HG03097 (cell line): Measurements from ENCODE around the gene ECHDC1.
"Not testable (repeated sequence)": the region's sequence is repeated elsewhere in the genome, so short reads cannot be mapped to it uniquely, and the experiment has no call there.

Source experiments
- ATAC-seq: cut with Tn5 transposase; IDR thresholded peaks from one replicate; pipeline ENCODE4 v1.9.1; 2021; ENCODE audit not compliant: unreplicated experiment, low FRiP score

Gene ECHDC1

DNA sequence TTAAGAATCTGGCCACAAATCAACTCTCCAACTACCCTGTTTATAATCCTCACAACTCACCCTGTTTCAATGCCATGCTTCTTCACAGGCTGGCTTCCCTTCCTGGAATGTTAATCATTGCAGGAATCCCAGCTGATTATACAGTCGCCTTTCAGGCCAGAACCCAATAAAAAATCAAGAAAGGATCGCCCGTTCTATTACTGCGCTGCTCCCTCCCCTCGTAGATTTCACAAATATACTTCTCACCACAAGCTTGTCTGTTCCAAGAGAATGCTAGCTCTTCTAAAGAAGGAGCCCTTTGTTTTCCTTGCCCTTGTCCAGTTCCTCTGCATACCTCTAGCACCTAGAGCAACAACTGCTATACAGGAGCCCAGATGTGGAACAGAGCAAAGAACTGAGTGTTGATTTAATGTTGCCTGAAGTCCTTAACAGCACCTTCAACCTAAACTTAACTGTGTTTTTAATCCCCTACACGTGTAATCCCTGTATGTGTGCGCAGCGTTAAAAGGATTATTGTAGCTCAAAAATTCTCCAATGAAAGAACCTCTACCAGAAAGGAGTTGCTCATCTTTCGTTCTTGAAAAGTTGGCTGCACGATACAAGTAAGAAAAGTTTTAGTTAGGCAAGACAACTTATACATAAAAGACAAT is 988 bp downstream of the ECHDC1 start:
- ATAC-seq: no peak

DNA sequence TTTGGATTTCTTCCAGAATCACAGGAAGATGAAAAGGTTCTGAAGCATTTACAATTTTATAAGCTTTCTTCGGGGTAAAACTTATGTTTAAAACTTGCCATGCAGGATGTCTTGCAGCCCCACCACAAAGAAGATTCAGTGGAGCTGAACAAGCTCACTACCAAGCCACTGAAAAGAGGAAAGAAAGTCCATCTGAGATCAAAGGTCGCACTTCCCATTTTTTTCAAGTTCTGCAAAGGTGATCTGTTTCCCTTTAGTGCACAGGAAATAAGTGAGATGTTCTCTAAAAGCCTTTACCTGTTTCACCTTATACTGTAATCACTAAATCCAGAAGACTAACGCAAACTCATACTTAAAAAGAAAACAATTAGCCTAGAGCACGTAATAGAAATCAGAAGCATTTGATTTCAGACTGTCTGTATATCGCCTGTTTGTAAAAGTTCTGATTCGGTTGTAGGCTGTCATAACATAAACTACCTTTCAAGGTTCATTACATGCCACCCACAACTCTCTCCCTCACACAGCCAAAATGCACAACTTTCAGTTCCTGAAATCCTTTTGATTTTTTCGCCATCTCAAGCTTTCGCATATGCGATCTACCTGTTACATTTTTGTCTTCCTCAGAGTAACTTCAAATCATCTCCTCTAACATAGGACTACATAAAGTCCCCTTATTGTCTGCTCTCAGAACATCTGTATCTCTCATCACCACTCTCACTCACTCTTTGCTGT is 1.8 kb downstream of the ECHDC1 start:
- ATAC-seq: no peak

DNA sequence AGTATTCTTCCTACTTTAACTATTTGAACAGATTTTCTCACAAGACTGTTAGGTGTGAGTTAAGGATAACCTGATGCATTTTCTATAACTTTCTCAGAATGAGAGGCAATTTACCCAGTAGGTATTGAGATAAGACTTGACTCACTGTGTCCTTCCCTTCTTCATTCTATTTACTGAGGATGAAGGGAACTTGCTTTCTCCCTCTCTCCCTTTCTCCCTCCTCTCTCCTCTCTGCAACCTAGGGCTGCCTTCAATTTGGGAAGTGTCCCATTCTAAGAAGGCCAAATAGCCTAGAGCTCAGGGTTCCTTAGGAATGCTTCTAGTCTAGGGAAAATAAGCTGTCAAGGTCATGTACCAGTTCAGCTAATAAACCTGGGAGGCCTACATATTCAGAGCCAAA is 3.2 kb downstream of the ECHDC1 start:
- no peak for ATAC-seq

DNA sequence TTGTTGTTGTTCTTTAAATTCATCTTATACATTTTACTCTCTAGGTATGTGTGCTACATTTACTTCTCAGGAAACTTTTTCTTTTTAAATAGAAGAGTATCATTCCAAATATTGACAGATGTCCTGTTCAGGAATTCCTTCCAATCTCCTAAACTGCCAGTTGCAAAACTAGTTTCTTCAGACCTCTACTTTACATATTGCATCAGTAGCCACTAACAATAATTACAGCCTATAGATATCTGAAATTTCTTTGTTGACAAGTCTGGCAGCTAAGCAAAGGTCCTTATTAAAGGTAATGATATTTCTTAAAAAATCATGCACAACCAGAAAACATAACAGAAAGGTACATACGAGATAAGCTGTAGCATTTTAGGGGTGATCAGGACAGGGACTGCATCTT is 4.5 kb downstream of the ECHDC1 start:
- ATAC-seq: no peak

DNA sequence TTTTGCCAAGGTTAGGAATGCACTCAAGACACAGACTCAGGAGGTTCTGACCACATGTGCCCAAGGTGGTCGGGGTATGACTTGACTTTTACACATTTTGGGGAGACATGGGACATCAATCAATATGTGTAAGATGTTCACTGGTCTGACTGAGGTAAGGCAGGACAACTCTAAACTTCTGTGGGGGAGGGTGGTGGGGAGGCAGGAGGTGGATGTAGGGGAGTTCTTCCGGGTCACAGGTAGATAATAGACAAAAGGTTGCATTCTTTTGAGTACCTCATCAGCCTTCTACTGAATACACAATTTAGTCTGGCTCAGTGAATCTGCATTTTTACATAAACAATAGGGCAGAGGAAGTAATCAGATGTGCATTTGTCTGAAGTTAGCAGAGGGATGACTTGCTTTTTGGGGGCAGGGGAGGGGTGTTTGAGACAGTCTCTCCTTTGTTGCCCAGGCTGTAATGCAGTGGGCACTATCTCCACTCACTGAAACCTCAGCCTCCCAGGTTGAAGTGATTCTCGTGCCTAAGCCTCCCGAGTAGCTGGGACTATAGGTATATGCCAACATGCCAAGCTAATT is 10.9 kb downstream of the ECHDC1 start:
- ATAC-seq: no peak

DNA sequence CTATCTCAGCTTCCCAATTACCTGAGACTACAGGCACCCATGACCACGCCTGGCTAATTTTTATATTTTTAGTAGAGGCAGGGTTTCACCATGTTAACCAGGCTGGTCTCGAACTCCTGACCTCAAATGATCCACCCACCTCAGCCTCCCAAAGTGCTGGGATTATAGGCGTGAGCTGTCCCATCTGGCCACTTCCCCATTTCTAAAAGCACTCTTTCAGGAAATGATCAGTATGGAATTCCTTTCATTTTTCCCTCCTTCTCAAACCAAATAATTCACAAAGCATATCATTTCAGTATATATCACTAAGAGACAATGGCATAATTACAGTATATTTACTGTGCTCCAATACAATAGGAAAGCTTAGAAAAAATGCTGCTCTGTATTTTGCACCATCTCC is 12.2 kb downstream of the ECHDC1 start:
- ATAC-seq: not testable (repeated sequence)

DNA sequence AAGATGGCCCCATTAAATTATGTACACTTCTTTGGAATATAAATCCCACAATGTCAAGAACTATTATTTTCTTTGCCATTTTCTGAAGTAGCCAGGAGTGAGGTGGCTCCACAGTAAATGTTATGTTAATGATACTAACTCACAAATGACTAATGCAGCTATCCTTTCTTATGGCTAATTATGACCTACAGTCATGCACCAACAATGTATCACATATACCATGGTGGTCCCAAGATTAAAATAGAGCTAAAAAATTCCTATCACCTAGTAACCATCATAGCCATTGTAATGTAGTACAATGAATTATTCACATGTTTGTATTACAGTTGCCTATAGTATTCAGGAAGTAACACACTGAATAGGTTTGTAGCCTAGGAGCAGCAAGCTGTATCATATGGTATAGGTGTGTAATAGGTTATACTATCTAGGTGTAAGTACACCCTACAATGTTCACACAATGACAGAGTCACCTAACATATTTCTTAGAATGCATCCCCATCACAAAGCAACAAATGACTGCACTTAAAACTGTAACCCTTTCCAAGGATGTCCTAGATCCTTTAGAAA is 15.3 kb downstream of the ECHDC1 start:
- ATAC-seq: no peak

DNA sequence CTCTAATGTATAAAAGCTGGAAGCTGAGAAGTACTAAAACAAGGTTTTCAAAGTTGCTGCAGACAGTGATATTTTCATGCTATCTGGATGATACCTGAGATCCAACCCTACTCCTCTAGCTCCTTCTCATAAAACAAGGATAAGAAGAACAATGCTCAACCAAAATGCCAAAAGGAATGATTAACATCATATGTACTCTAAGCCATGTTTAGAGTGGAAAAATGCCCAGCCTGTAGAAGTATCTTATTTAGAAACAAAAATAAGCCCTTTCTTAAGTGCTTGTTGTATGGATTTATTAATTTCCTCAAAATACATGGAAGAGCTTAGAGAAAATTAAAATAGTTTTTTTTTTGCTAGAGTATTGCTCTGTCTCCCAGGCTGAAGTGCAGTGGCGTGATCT is 23.7 kb downstream of the ECHDC1 start:
- ATAC-seq: no peak

DNA sequence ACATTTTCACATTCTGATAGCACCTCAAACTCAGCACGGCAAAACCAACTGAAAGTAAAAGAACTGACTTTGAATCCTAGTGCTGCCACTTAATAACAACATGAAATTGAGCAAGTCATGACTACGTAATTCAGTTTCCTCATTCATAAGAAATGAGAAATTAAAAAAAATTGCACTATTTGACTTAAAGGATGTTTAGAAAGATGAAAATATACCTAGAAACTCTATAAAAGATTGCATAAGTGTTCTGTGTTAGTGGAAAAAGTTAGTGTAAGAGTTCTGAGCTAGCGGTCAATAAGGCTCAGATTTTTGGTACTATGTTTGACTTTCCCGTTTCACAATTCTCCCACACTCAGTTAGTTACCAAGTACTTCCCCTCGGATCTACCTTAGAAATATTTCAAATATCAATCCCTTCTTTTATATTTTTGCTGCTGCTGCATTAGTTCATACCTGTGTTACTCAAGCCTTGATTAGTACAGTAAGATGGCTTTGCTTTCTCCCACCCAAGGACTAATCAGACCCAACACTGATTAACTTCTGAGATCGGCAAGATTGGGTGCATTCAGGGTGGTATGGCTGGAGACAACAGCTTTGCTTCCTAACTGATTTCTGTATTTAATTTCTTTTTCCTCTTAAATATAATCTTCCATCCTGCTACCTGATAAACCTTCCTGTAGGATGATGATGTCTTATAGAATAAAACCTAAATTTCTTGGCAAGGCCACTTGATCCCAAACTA is 25.9 kb downstream of the ECHDC1 start:
- no peak for ATAC-seq

DNA sequence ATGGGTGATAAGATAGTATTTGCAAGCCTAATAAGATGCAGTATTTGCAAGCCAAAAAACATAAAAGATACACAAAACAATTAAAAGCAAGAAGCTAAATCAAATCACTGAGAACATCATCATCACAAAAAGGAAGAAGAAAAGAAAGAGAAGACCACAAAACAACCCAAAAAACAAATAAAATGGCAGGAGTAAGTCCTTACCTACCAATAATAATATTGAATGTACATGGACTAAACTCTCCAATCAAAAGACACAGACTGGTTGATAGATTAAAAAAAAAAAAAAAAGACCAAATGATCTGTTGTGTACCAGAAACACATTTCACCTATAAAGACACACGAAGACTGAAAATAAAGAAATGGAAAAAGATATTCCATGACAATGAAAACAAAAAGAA is 37.7 kb downstream of the ECHDC1 start:
- no peak for ATAC-seq

DNA sequence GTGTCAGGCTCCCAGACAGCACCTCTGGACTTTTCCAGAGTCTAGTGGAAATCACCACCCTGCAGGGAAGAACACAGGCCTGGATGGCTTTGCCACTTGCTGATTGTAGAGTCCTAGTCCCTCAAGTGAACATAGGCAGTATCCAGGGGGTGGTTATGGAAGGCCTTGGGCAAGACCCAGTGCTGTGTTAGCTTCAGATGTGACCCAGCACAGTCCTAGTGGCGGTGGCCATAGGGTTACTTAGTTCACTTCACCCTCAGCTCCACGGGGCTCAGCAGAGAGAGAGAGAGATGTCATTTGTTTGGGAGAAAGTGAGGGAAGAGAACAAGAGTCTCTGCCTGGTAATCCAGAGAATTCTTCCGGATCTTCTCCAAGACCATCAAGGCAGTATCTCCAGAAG is 39.5 kb downstream of the ECHDC1 start:
- no peak for ATAC-seq

DNA sequence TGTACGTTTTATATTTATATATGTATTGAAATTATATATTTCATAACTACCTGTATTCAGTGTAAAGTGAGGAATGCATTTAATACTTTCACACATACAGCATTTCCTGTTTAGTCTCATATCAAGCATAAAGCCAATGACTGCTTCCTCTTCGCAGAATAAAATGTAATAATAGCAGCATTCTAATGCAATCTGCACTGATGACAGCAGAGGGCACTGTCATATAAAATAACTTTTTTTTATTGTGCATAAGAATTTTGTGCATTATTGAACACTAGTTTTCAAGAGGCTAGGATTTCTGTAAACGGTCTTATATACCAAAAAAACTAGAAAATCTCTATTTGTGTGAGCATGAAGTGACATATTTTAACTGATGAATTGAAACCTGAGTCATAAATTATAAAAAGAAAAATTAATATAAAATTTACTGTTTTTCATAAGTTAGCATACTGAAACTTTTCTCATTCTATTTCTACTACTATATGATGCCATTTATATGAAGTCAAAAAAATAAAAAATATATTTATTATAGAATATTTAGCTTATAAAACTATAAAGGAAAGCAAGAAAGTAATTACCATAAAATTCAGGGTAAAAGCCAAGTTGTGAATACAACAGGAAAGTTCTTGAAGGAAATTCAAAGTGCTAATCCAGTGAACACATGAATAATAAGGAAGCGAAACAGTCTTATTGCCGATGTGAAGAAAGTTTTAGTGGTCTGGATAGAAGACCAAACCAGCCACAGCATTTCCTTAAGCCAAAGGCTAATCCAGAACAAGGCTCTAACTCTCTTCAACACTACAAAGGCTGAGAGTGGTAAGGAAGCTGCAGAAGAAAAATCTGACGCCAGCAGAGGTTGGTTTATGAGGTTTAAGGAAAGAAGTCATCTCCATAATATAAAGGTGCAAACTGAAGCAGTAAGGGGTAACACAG is 40.4 kb downstream of the ECHDC1 start:
- ATAC-seq: peak; percentile 69

DNA sequence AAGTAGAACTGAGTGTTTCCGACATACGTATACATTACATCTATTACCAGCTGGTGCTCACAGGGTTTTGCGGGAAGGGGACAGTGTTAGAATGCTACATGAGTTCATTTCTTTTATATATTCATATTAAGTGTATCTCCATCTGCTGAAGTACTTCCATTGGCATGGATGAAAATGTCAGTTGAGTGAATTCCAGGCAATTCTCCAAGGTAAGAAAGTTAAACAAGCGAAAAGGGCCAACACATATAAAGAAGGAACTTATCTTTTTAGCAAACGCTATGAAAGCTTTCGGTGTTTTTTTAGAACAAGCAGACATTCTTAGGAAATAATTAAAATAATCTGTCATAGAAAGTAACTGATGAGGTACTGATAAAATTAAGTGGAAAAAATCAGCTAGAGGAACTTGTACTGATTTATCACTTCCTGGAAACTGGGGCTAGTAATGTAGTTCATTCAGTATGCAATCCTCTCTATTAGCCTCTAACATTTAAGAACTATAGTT is 42.2 kb downstream of the ECHDC1 start:
- ATAC-seq: no peak

DNA sequence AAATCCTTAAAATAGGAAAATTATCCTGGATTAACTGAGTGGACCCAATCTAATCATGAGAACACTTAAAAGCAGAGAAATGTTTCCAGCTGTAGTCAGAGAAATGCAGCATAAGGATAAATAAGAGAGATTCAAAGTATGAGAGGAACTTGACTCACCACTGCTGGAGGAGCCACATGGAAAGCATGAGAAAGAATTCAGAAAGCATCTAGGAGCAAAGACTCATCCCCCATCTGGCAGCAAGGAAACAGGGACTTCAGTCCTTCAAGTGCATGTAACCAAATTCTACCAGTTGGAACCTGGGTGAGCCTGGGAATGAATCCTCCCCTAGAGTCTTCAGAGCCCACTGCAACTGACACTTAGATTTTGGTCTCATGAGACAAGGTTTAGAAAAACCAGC is 43.0 kb downstream of the ECHDC1 start:
- no peak for ATAC-seq

DNA sequence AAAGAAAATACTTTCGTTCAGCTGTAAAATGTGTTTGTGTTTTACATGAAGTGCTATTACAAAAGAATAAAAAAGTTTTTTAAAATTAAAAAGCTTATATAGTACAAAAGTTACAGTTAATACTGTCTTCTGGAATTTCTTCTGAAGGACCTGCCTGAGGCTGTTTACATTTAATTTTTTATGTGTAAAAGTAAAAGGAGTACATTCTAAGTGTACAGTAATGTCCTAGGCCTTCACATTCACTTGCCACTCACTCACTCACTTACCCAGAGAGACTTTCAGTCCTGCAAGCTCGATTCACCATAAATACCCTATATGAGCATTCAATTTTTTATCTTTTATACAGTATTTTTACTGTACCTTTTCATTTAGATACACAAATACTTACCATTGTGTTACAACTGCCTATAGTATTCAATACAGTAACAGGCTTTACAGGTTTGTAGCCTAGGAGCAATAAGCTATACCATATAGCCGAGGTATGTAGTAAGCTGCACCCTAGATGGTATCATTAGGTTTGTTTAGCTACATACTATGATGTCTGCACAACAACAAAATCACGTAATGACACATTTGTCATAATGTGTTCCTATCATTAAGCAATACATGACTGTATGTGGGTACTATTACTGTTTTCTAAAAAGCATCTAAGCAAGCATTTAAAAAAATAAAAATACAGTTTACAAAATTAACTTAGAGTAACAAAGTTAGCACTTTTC is 43.7 kb downstream of the ECHDC1 start:
- ATAC-seq: no peak

DNA sequence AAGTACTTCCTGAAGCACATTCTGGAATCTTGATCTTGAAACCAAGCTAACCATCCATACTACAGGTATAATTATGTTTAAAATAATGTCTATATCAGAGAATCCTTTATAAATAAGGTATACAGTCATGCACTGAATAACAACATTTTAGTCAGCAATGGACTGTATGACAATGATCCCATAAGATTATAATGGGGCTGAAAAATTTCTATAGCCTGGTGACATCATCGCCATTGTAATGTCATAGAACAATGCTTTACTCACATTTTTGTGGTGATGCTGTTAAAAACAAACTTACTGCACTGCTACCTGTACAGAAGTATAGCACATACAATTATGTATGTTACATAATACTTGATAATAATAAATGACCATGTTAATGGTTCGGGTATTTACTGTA is 44.9 kb downstream of the ECHDC1 start:
- ATAC-seq: no peak

DNA sequence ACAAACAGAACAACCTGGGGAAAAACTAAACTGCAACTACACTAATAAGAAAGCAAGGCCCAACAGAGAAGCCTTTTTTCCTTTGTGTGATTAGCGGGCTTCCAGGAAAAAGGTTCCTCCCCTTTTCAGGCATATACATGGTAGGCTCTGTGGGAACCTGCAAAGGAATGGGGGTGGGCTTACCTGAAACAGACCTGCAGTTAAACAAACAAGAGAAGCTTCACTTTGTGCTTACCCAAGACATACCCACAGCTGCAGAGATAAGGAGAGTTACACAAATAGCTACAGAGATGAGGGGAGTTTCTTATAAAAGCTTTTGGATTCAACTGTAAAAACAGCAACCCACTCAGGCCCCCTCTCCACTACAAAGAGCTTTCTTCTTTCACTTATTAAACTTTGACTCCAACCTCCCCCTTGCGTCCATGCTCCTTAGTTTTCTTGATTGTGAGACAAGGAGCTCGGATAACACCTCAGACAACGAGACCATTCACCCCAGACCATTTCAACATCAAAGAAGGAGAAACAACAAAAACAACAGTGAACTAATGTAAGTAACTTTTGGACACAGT is 45.8 kb downstream of the ECHDC1 start:
- no peak for ATAC-seq

DNA sequence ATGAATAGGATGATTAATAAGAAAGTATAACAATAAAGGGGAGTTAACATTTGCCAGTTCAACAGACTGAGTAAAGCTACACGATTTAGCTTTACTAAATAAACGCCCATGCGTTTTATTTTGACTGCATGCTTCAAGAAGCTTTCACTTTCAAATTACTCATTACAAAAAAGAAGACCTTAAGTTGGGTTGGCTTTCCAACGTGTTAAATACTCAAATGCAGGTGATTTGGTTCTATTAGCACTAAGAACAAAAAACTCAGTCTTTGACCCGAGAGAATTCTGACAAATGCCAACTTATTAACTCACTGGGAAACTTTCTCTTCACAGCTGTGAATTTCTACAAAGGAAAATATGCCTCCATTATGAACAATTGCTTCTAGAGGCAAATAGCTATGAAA is 51.9 kb downstream of the ECHDC1 start:
- peak; percentile 82 for ATAC-seq
